ENCODE measurements around the gene AMPD2.

AMPD2 gene

GRCh38 chr1:109630898-109631512, 11.4 kb downstream of the AMPD2 start:
- no peak for DNase-seq

- no peak for DNase-seq
Measured at GRCh38 chr1:109631513-109632505, 12.2 kb downstream of the AMPD2 start.

GRCh38 chr1:109632671-109633346, 13.2 kb downstream of the AMPD2 start:
- DNase-seq, result no peak

- DNase-seq, result no peak
Measured at GRCh38 chr1:109634292-109634691, 14.7 kb downstream of the AMPD2 start.

GRCh38 chr1:109634771-109635750, 15.4 kb downstream of the AMPD2 start:
- no peak for DNase-seq

GRCh38 chr1:109635862-109636200, 16.2 kb downstream of the AMPD2 start:
- no peak for DNase-seq

- no peak for DNase-seq
Measured at GRCh38 chr1:109636201-109636952, 16.7 kb downstream of the AMPD2 start.

- DNase-seq, result no peak
Measured at GRCh38 chr1:109637446-109637845, 17.8 kb downstream of the AMPD2 start.

GRCh38 chr1:109639063-109639840, 19.6 kb downstream of the AMPD2 start:
- no peak for DNase-seq

GRCh38 chr1:109639841-109640184, 20.2 kb downstream of the AMPD2 start:
- DNase-seq, result no peak

GRCh38 chr1:109640285-109640865, 20.7 kb downstream of the AMPD2 start:
- peak; percentile 72 to 96 (median 84) for DNase-seq

- DNase-seq, result no peak
Measured at GRCh38 chr1:109641078-109641740, 21.6 kb downstream of the AMPD2 start.

GRCh38 chr1:109641861-109642260, 22.2 kb downstream of the AMPD2 start:
- DNase-seq, result no peak

GRCh38 chr1:109642626-109643025, 23.0 kb downstream of the AMPD2 start:
- no peak for DNase-seq

- DNase-seq, result peak; percentile 74 to 83 (median 76)
Measured at GRCh38 chr1:109643385-109644230, 24.0 kb downstream of the AMPD2 start.

- DNase-seq, result no peak
Measured at GRCh38 chr1:109644670-109645069, 25.0 kb downstream of the AMPD2 start.

GRCh38 chr1:109649491-109649914, 29.9 kb downstream of the AMPD2 start:
- no peak for DNase-seq

GRCh38 chr1:109650609-109651008, 31.0 kb downstream of the AMPD2 start:
- DNase-seq, result no peak

GRCh38 chr1:109652402-109652801, 32.8 kb downstream of the AMPD2 start:
- no peak for DNase-seq
